Pancreas (tissue), 10 donors: ENCODE measurements around the gene RNF186. TPM values are rescaled to one million over a fixed set of nuclear protein-coding genes. Genes with fewer than 3 reads are reported as not detected.

ENCODE experiments used
- ATAC-seq, 4 donors: fragments of 200-7000 bp; cut with Tn5 transposase; one replicate each; pipeline versions ENCODE4 v1.8.0 to v1.9.1; 2020; ENCODE audit warnings: mild to moderate bottlenecking in 4 of 4, moderate library complexity in 4 of 4
- DNase-seq, 6 donors: peaks; one replicate each; pipeline ENCODE4 v3.0.0-alpha.2; 2020
- FAIRE-seq: peaks from 2 replicates; lab custom pipeline; 2012; peaks lifted over from hg19 to GRCh38; lab: Jason Lieb, UNC
- H3K27ac ChIP-seq, 4 donors: fragments of 200-600 bp; sonication (generic); 1 replicate in 3 of 4; 2 replicates in 1 of 4; pipeline versions ENCODE4 v1.5.0 to v1.8.0; 2020
- H3K27me3 ChIP-seq, 4 donors: fragments of 200-600 bp; one replicate each; pipeline ENCODE4 v1.8.0; 2021
- H3K36me3 ChIP-seq, 3 donors: fragments of 200-600 bp; sonication (generic) in 1 of 3; one replicate each; pipeline versions ENCODE4 v1.5.0 to v1.8.0; 2020 to 2021
- H3K4me1 ChIP-seq, 3 donors: fragments of 200-600 bp; one replicate each; pipeline ENCODE4 v1.8.0; 2021
- H3K4me3 ChIP-seq, 4 donors: fragments of 200-600 bp; sonication (generic) in 2 of 4; one replicate each; pipeline versions ENCODE4 v1.5.0 to v1.8.0; 2020 to 2021
- H3K9me3 ChIP-seq, 4 donors: fragments of 200-600 bp; one replicate each; pipeline ENCODE4 v1.8.0; 2021
- WGBS, 2 donors: extraction: QIAGEN DNeasy Blood & Tissue Kit; methylation state at CpG; one replicate each; pipeline ENCODE4 v1.1.7; 2013; 5-methylcytosine and 5-hydroxymethylcytosine counted together
- intact Hi-C, 3 donors: fragments of 100-400 bp; cut with DNase I; formaldehyde crosslinking; loops; one replicate each; pipeline versions ENCODE4 v1.11.1 to v1.14.2; 2022
- polyA plus RNA-seq, 2 donors: library from polyadenylated mRNA; stranded (reverse); fragments of 200-250 nt; gene quantifications; one replicate each; pipeline ENCODE4 v1.2.3, GENCODE V29; 2013
- total RNA-seq, 6 donors: library from RNA; stranded (reverse); fragmentation: NEBNext Ultra II Directional in 4 of 6; extraction: Animal tissue kit (Norgen Biotek cat#: 25700) in 4 of 6; gene quantifications; one replicate each; pipeline versions ENCODE4 v1.2.1 to v1.2.4, GENCODE V29; 2021 to 2023
- TF ChIP-seq, protein P1 (sequence below), 4 donors: fragments of 200-600 bp; sonication (generic) in 3 of 4; IDR thresholded peaks; one replicate each; pipeline versions ENCODE4 v1.5.0 to v1.8.0; 2021; ENCODE audit warnings: antibody characterized with exemption in 4 of 4
- donor health status: healthy with polysubstance abuse.
- donor health status: DM: no; HTN: no; CAD: no; lungs with moderate emphysema.
- donor health status: DM: no; HTN: no; CAD: no.
- donor health status: control.
- donor health status: control.
- donor health status: Bipolar disorder and iron deficiency.
- donor health status: DM: yes; HTN: yes; CAD: no.
- donor health status: DM: no; HTN: no; CAD: no.
- donor health status: DM: no; HTN: no; CAD: no.
- donor health status: DM: yes; HTN: yes; CAD: no.

RNF186 gene
- total and polyA plus RNA-seq, 8 donors = 13.2 to 29.6 (median 24.0) TPM

- H3K27me3 ChIP-seq = no peaks in the 10 kb centered on the region
These were observed 13.5 kb upstream of the RNF186 start for GRCh38 chr1:19828546-19828945.

GRCh38 chr1:19825298-19825697, 10.2 kb upstream of the RNF186 start:
- Histone ChIP-seq H3K36me3 (no peaks in the 10 kb centered on the region), H3K27ac (peak overlapping the region in 1 of 4 donors; percentile 31), H3K27me3 (no peaks in the 10 kb centered on the region), H3K9me3 (no peaks in the 10 kb centered on the region), H3K4me1 (peaks cover 0 to 12% (median 0%) of the 10 kb centered on the region in 3 donors), H3K4me3 (no peak overlapping the region)
- intact Hi-C loops = no loop called here
- 16 to 17% methylated on average over 6 of the region's 6 CpGs for WGBS, 2 donors
- DNase-seq (peak; percentile 81 to 92 (median 85)), FAIRE-seq (no peak), ATAC-seq (peak; percentile 95 to 99 (median 98))
- TF ChIP-seq, protein P1, sequence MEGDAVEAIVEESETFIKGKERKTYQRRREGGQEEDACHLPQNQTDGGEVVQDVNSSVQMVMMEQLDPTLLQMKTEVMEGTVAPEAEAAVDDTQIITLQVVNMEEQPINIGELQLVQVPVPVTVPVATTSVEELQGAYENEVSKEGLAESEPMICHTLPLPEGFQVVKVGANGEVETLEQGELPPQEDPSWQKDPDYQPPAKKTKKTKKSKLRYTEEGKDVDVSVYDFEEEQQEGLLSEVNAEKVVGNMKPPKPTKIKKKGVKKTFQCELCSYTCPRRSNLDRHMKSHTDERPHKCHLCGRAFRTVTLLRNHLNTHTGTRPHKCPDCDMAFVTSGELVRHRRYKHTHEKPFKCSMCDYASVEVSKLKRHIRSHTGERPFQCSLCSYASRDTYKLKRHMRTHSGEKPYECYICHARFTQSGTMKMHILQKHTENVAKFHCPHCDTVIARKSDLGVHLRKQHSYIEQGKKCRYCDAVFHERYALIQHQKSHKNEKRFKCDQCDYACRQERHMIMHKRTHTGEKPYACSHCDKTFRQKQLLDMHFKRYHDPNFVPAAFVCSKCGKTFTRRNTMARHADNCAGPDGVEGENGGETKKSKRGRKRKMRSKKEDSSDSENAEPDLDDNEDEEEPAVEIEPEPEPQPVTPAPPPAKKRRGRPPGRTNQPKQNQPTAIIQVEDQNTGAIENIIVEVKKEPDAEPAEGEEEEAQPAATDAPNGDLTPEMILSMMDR (IDR thresholded peaks at IDR 0.05) = no peak

More at GRCh38 chr1:19828546-19828945, 13.5 kb upstream of the RNF186 start:
- Histone ChIP-seq H3K4me3 (no peak overlapping the region), H3K4me1 (peaks cover 0 to 12% (median 0%) of the 10 kb centered on the region in 3 donors), H3K36me3 (no peaks in the 10 kb centered on the region), H3K9me3 (no peaks in the 10 kb centered on the region), H3K27ac (no peak overlapping the region)
- FAIRE-seq (no peak), ATAC-seq (no peak), DNase-seq (no peak)
- TF ChIP-seq, protein P1 (IDR thresholded peaks at IDR 0.05) = no peak
- intact Hi-C loops = no loop called here
- WGBS, 2 donors = 74% methylated on average over 3 of the region's 3 CpGs

DNA sequence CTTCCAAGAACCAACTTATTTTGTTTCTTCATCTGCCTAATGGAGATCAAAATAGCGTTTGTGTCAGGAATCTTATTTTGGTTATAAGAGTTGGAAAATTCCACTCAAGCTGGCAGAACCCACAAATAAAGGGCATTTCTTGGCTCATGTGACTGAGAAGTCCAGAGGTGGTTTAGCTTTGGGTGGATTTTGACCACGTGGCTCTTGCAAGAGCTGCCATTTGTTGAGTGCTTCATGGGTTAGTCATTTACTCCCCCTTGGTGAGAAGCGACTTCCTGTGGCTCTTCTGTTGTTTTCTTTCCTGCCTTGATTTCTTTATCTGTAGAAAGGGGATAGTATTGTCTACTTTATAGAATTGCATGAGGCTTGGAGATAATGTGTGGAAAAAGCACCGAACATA, 9.5 kb upstream of the RNF186 start:
- intact Hi-C loops = no loop called here
- no peak for ATAC-seq
- H3K9me3 ChIP-seq = no peaks in the 10 kb centered on the region
- no peak for FAIRE-seq
- peak overlapping the region in 1 of 4 donors; percentile 31 for H3K27ac ChIP-seq
- H3K4me1 ChIP-seq = peaks cover 0 to 18% (median under 1%) of the 10 kb centered on the region in 3 donors
- TF ChIP-seq, protein P1 (IDR thresholded peaks at IDR 0.05) = no peak
- H3K36me3 ChIP-seq = no peaks in the 10 kb centered on the region
- DNase-seq = no peak
- WGBS, 2 donors = 67 to 70% methylated on average over 4 of the region's 4 CpGs
- H3K4me3 ChIP-seq = no peak overlapping the region
- no peaks in the 10 kb centered on the region for H3K27me3 ChIP-seq

- H3K4me1 ChIP-seq = peaks cover 0 to 22% (median 6%) of the 10 kb centered on the region in 3 donors
- no peaks in the 10 kb centered on the region for H3K36me3 ChIP-seq
- no peak overlapping the region for H3K4me3 ChIP-seq
- no peaks in the 10 kb centered on the region for H3K9me3 ChIP-seq
- H3K27ac ChIP-seq = no peak overlapping the region
- no peaks in the 10 kb centered on the region for H3K27me3 ChIP-seq
- TF ChIP-seq, protein P1 (IDR thresholded peaks at IDR 0.05) = no peak
- intact Hi-C loops = no loop called here
- no peak for FAIRE-seq
- ATAC-seq = no peak
- 93 to 95% methylated on average over 5 of the region's 5 CpGs for WGBS, 2 donors
- no peak for DNase-seq
These were observed 9.0 kb upstream of the RNF186 start for GRCh38 chr1:19824036-19824435.

DNA sequence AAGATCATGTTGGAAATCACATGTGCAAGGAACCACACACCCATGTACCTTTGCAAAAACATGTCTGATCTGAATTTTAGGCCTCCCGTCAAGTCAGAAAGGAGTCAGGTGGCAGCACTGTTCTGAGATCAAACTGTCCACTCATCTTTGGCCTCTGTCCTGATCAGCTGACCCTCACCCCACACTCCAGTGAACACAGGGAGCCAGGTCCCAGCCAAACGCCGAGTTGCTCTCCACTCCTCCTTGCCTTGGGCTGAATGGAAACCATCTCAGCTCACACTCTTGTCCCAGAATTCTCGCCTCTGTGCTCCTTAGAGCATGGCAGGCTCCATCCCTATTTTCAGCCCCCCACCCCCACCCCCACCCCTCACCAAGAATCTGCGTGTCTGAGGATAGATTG, 4.6 kb upstream of the RNF186 start:
- TF ChIP-seq, protein P1 (IDR thresholded peaks at IDR 0.05) = no peak
- no peaks in the 10 kb centered on the region for H3K36me3 ChIP-seq
- no peaks in the 10 kb centered on the region for H3K9me3 ChIP-seq
- no peaks in the 10 kb centered on the region for H3K27me3 ChIP-seq
- WGBS, 2 donors = 44 to 54% methylated on average over 5 of the region's 5 CpGs
- intact Hi-C loops = no loop called here
- FAIRE-seq = no peak
- no peak overlapping the region for H3K4me3 ChIP-seq
- no peak for ATAC-seq
- H3K4me1 ChIP-seq = peaks cover 25 to 39% (median 28%) of the 10 kb centered on the region in 3 donors
- H3K27ac ChIP-seq = peak overlapping the region in 2 of 4 donors; percentile 34 to 94
- no peak for DNase-seq
